GM12892 (cell line): Measurements from ENCODE around the gene PITPNC1.
"Not testable (repeated sequence)": the region's sequence is repeated elsewhere in the genome, so short reads cannot be mapped to it uniquely, and the experiment has no call there.

Source experiments
- POLR2A ChIP-seq: IDR thresholded peaks from 2 replicates; pipeline ENCODE4 v1.6.1; 2011; ENCODE audit warnings: low read depth, low read length, control low read depth
- POLR2AphosphoS5 ChIP-seq: IDR thresholded peaks from 2 replicates; pipeline ENCODE4 v1.6.1; 2011; ENCODE audit warnings: low read depth, low read length, control low read depth
- TAF1 ChIP-seq: IDR thresholded peaks from 2 replicates; pipeline ENCODE4 v1.6.1; 2011; ENCODE audit warnings: low read depth, mild to moderate bottlenecking, control low read depth, low read length, borderline replicate concordance

- not testable (repeated sequence) for TF ChIP-seq POLR2A, POLR2AphosphoS5, TAF1
Measured at GRCh38 chr17:67422296-67422695, 45.2 kb downstream of the PITPNC1 start.
